CD4-positive, alpha-beta T cell (primary cell): Measurements from ENCODE around the gene SRPX2. TPM values are rescaled to one million over a fixed set of nuclear protein-coding genes. Genes with fewer than 3 reads are reported as not detected.

Experiments used
- ATAC-seq: fragments of 200-7000 bp; cut with Tn5 transposase; one replicate; pipeline ENCODE4 v1.10.0; 2022; ENCODE audit warnings: mild to moderate bottlenecking; ENCODE audit not compliant: poor library complexity
- CTCF ChIA-PET: fragments of 350-600 bp; sonication (Branson Sonifier 250); formaldehyde crosslinking; loops from one replicate; lab custom pipeline; 2021; ENCODE audit warnings: antibody characterized with exemption, inconsistent platforms; lab: Charles Lee
- POLR2A ChIA-PET: fragments of 350-600 bp; sonication (Branson Sonifier 250); formaldehyde crosslinking; loops from one replicate; lab custom pipeline; 2021; ENCODE audit warnings: antibody characterized with exemption, inconsistent platforms; lab: Charles Lee
- DNase-seq, 14 experiments: peaks; one replicate each; pipeline ENCODE4 v3.0.0-alpha.2; 2013 to 2020; ENCODE audit warnings: mixed read lengths in 2 of 14
- H3K27ac ChIP-seq, 2 donors: one replicate each; pipeline versions ENCODE4 v1.5.1 to v1.7.0; 2013; ENCODE audit warnings: low read length in 2 of 2, low read depth in 1 of 2, mild to moderate bottlenecking in 1 of 2
- H3K27me3 ChIP-seq, 2 experiments: 1 replicate in 1 of 2; 2 replicates in 1 of 2; pipeline versions ENCODE4 v1.6.1 to v1.7.0; 2013; ENCODE audit warnings: low read length in 2 of 2, control low read depth in 1 of 2, mild to moderate bottlenecking in 1 of 2, moderate library complexity in 1 of 2; ENCODE audit not compliant: insufficient read depth in 2 of 2, control insufficient read depth in 1 of 2
- H3K36me3 ChIP-seq: one replicate; pipeline ENCODE4 v1.6.1; 2013; ENCODE audit warnings: low read length, control low read depth; ENCODE audit not compliant: insufficient read depth
- H3K4me1 ChIP-seq: one replicate; pipeline ENCODE4 v1.6.1; 2013; ENCODE audit warnings: low read length, control low read depth; ENCODE audit not compliant: insufficient read depth
- H3K4me3 ChIP-seq: one replicate; pipeline ENCODE4 v1.5.1; 2013; ENCODE audit warnings: mild to moderate bottlenecking, low read length, moderate library complexity
- H3K9me3 ChIP-seq, 2 experiments: 1 replicate in 1 of 2; 2 replicates in 1 of 2; pipeline versions ENCODE4 v1.6.1 to v1.7.0; 2013; ENCODE audit warnings: low read length in 2 of 2, mild to moderate bottlenecking in 2 of 2, control low read depth in 1 of 2, moderate library complexity in 1 of 2; ENCODE audit not compliant: control insufficient read depth in 1 of 2, insufficient read depth in 1 of 2
- H3K27ac Mint-ChIP-seq: one replicate; pipeline ENCODE4 v1.8.0; 2020; ENCODE audit warnings: mixed read lengths
- H3K27me3 Mint-ChIP-seq: one replicate; pipeline ENCODE4 v1.8.0; 2021; ENCODE audit warnings: mixed read lengths
- H3K36me3 Mint-ChIP-seq: one replicate; pipeline ENCODE4 v1.8.0; 2021; ENCODE audit warnings: low read depth, mixed read lengths
- H3K4me1 Mint-ChIP-seq: one replicate; pipeline ENCODE4 v1.8.0; 2021; ENCODE audit warnings: low read depth, mixed read lengths
- H3K4me3 Mint-ChIP-seq: one replicate; pipeline ENCODE4 v1.8.0; 2020; ENCODE audit warnings: mild to moderate bottlenecking, mixed read lengths
- H3K9me3 Mint-ChIP-seq: one replicate; pipeline ENCODE4 v1.8.0; 2020; ENCODE audit warnings: mixed read lengths
- CTCF ChIP-seq: fragments of 200-600 bp; IDR thresholded peaks from one replicate; pipeline ENCODE4 v1.8.0; 2022; ENCODE audit warnings: antibody characterized with exemption, mild to moderate bottlenecking
- intact Hi-C, 2 experiments: fragments of 100-400 bp; cut with DNase I in 1 of 2; cut with micrococcal nuclease in 1 of 2; formaldehyde crosslinking; loops; one replicate each; pipeline versions ENCODE4 v1.15.1 to v1.9.0; 2023 to 2025; cut with DNase I, micrococcal nuclease
- total RNA-seq, 174 experiments: library from RNA in 2 of 174; stranded (reverse) in 2 of 174; gene quantifications; one replicate each; pipeline ENCODE4 v1.2.3 and lab custom pipeline; 2021 to 2026

Gene SRPX2
- total RNA-seq, 2 experiments from 2014 or later, result not detected

- H3K27me3 Mint-ChIP-seq, result peaks cover 14% of the 10 kb centered on the region
- H3K4me1 Mint-ChIP-seq, result no peaks in the 10 kb centered on the region
- H3K27ac Mint-ChIP-seq, result no peak overlapping the region
- no peaks in the 10 kb centered on the region for H3K9me3 Mint-ChIP-seq
- no peak for TF ChIP-seq CTCF
- CTCF ChIA-PET, result no interaction called here
- DNase-seq, result no peak
- no peaks in the 10 kb centered on the region for H3K36me3 Mint-ChIP-seq
- intact Hi-C loops, result no loop called here
- Histone ChIP-seq H3K9me3 (no peaks in the 10 kb centered on the region), H3K36me3 (no peaks in the 10 kb centered on the region), H3K4me1 (no peaks in the 10 kb centered on the region), H3K27me3 (peaks cover 0 to 3% of the 10 kb centered on the region in 2 experiments), H3K4me3 (no peak overlapping the region), H3K27ac (no peak overlapping the region)
- H3K4me3 Mint-ChIP-seq, result no peak overlapping the region
- POLR2A ChIA-PET, result no interaction called here
- no peak for ATAC-seq
Measured at GRCh38 chrX:100658941-100659381, 15.0 kb downstream of the SRPX2 start.

DNA sequence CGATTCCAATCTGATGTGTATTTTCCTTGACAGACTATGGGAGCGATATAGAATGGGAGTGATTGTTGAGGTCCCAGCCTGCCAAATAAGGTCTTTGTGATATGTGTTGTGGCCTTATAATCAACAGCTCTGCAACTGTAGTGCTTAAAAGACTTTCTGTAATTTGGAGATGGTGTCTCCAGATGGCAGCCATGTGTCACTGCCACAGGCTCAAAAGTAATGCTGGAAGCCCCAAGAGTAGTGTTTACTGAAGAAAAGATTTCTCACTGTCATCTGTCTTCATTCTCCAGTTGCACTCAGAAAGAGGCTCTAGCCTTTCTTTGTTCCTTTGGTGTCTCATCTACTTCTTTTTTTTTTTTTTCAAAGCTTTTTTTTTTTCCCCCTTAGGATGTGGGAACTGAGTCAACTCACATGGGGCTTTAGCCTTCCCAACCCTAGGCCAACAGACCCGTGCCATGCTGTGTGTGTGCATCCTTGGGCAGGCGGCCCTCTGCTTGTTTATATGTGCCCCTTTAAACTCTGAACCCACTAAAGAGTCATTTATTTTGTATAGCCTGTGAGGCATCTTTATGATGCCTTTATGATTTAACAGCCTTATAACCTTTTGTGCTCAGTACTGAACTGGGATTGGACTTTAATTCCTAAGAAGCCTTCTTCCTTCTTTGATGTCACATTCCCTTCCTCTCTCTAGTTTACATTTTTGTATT lies 15.6 kb downstream of the SRPX2 start:
- H3K9me3 Mint-ChIP-seq, result no peaks in the 10 kb centered on the region
- TF ChIP-seq CTCF, result no peak
- CTCF ChIA-PET, result no interaction called here
- no peak overlapping the region for H3K27ac Mint-ChIP-seq
- H3K36me3 Mint-ChIP-seq, result no peaks in the 10 kb centered on the region
- no peak overlapping the region for H3K4me3 Mint-ChIP-seq
- Histone ChIP-seq H3K4me3 (no peak overlapping the region), H3K4me1 (no peaks in the 10 kb centered on the region), H3K9me3 (no peaks in the 10 kb centered on the region), H3K36me3 (no peaks in the 10 kb centered on the region), H3K27ac (no peak overlapping the region), H3K27me3 (peaks cover 0 to 3% of the 10 kb centered on the region in 2 experiments)
- DNase-seq (no peak), ATAC-seq (no peak)
- POLR2A ChIA-PET, result no interaction called here
- H3K4me1 Mint-ChIP-seq, result no peaks in the 10 kb centered on the region
- peaks cover 14% of the 10 kb centered on the region for H3K27me3 Mint-ChIP-seq
- intact Hi-C loops, result no loop called here

DNA sequence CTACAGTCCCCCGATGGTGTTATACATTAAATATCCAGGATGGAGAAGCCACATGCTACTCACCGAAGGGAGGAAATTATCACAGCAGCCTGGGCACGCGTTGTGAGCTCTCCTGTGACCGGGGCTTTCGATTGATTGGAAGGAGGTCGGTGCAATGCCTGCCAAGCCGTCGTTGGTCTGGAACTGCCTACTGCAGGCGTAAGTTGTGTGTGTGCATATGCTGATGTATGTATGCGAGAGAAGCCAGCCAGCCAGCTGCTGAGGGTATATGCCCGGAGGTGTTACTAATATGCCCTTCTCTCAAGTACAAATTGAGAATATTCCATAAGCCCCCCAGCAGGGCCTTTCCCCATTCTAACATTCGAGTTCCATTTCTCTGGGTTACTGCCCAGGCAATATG lies 18.2 kb downstream of the SRPX2 start:
- H3K27ac Mint-ChIP-seq, result no peak overlapping the region
- H3K27me3 ChIP-seq, result peaks cover 3% of the 10 kb centered on the region in 2 experiments
- POLR2A ChIA-PET, result no interaction called here
- no peaks in the 10 kb centered on the region for H3K4me1 Mint-ChIP-seq
- CTCF ChIA-PET, result no interaction called here
- ATAC-seq (no peak), DNase-seq (no peak)
- no peak for TF ChIP-seq CTCF
- no peak overlapping the region for H3K4me3 ChIP-seq
- H3K27ac ChIP-seq, result no peak overlapping the region
- intact Hi-C loops, result no loop called here
- H3K9me3 Mint-ChIP-seq, result no peaks in the 10 kb centered on the region
- no peaks in the 10 kb centered on the region for H3K36me3 ChIP-seq
- H3K36me3 Mint-ChIP-seq, result no peaks in the 10 kb centered on the region
- H3K9me3 ChIP-seq, result no peaks in the 10 kb centered on the region
- peaks cover 14% of the 10 kb centered on the region for H3K27me3 Mint-ChIP-seq
- no peak overlapping the region for H3K4me3 Mint-ChIP-seq
- no peaks in the 10 kb centered on the region for H3K4me1 ChIP-seq
